HepG2 (cell line): ENCODE results near the gene HNRNPUL2. TPM values are rescaled to one million over a fixed set of nuclear protein-coding genes. Genes with fewer than 3 reads are reported as not detected.
"Not testable (repeated sequence)": the region's sequence is repeated elsewhere in the genome, so short reads cannot be mapped to it uniquely, and the experiment has no call there.

ENCODE experiments used
- ATAC-seq: fragments of 200-7000 bp; cut with Tn5 transposase; 3 replicates; pipeline ENCODE4 v1.9.1; 2020; ENCODE audit warnings: mild to moderate bottlenecking, moderate library complexity
- BruUV-seq: library from RNA; stranded (reverse); fragments of 400-500 nt; replicated peaks from 2 replicates; lab custom pipeline; 2021; lab: Mats Ljungman, UMichigan
- CTCF ChIA-PET: fragments of 300-600 bp; formaldehyde crosslinking; extraction: SDS; loops from one replicate; lab custom pipeline; 2021; ENCODE audit warnings: low total read pairs, inconsistent platforms, low intra/inter-chr PET ratio; lab: Yijun Ruan, JAX
- POLR2A ChIA-PET: fragments of 350-600 bp; sonication (Branson Sonifier 250); formaldehyde crosslinking; loops from one replicate; lab custom pipeline; 2020; ENCODE audit warnings: antibody characterized with exemption, inconsistent platforms; lab: Yijun Ruan, JAX
- DNase-seq: peaks from one replicate; pipeline ENCODE4 v3.0.0-alpha.2; 2015; ENCODE audit warnings: low spot score
- FAIRE-seq: peaks from 3 replicates; lab custom pipeline; 2011; peaks lifted over from hg19 to GRCh38; lab: Jason Lieb, UNC
- H2AFZ ChIP-seq: one replicate; pipeline ENCODE4 v1.6.1; 2011; ENCODE audit warnings: low read length, inconsistent platforms
- H3K27ac ChIP-seq: fragments of 300-600 bp; 3 replicates; pipeline ENCODE4 v1.8.0; 2011; ENCODE audit warnings: mixed run types, mild to moderate bottlenecking, mixed read lengths, low read length, inconsistent platforms; ENCODE audit not compliant: insufficient read depth; ENCODE audit errors: extremely low read length
- H3K27me3 ChIP-seq, 2 experiments: fragments of 200-600 bp in 1 of 2; 2 replicates in 1 of 2; 3 replicates in 1 of 2; pipeline versions ENCODE4 v1.6.0 to v1.8.0; 2011; ENCODE audit warnings: low read length in 2 of 2, mild to moderate bottlenecking in 2 of 2, moderate library complexity in 2 of 2, inconsistent platforms in 1 of 2; ENCODE audit not compliant: insufficient read depth in 2 of 2, control insufficient read depth in 1 of 2
- H3K36me3 ChIP-seq, 2 experiments: fragments of 200-600 bp in 1 of 2; replicated peaks in 1 of 2; 2 replicates in 1 of 2; 3 replicates in 1 of 2; pipeline versions ENCODE4 v1.5.1 to v1.8.0; 2011; ENCODE audit warnings: low read length in 2 of 2, inconsistent platforms in 1 of 2; ENCODE audit not compliant: insufficient read depth in 2 of 2, control insufficient read depth in 1 of 2
- H3K4me1 ChIP-seq: 2 replicates; pipeline ENCODE4 v1.5.1; 2012; ENCODE audit warnings: low read length, inconsistent platforms; ENCODE audit not compliant: insufficient read depth
- H3K4me2 ChIP-seq: 2 replicates; pipeline ENCODE4 v1.6.0; 2011; ENCODE audit warnings: low read depth, low read length, inconsistent platforms
- H3K4me3 ChIP-seq, 3 experiments: fragments of 200-600 bp in 1 of 3; sonication (generic), shearing (Covaris generic) in 1 of 3; replicated peaks in 1 of 3; 2 replicates each; pipeline ENCODE4 v1.5.1; 2011 to 2016; ENCODE audit warnings: low read length in 3 of 3, inconsistent platforms in 2 of 3, low read depth in 2 of 3, mild to moderate bottlenecking in 2 of 3, control low read depth in 1 of 3, mixed read lengths in 1 of 3; ENCODE audit not compliant: insufficient read depth in 1 of 3
- H3K79me2 ChIP-seq: one replicate; pipeline ENCODE4 v1.6.1; 2011; ENCODE audit warnings: low read length, inconsistent platforms; ENCODE audit not compliant: insufficient read depth
- H3K9ac ChIP-seq: 2 replicates; pipeline ENCODE4 v1.6.0; 2011; ENCODE audit warnings: mild to moderate bottlenecking, low read depth, low read length, inconsistent platforms; ENCODE audit not compliant: insufficient read depth
- H3K9me3 ChIP-seq: 2 replicates; pipeline ENCODE4 v1.5.1; 2012; ENCODE audit warnings: mild to moderate bottlenecking, low read length
- H4K20me1 ChIP-seq: 2 replicates; pipeline ENCODE4 v1.6.0; 2011; ENCODE audit warnings: inconsistent platforms, mild to moderate bottlenecking, low read length, moderate library complexity; ENCODE audit not compliant: insufficient read depth
- HES4 ChIP-seq: sonication (generic); formaldehyde crosslinking; IDR thresholded peaks from 2 replicates; pipeline ENCODE4 v1.9.0; 2021; ENCODE audit warnings: mild to moderate bottlenecking, missing genetic modification reagents, borderline replicate concordance
- KDM5A ChIP-seq: fragments of 200-600 bp; sonication (generic); IDR thresholded peaks from 2 replicates; pipeline ENCODE4 v1.7.0; 2018; ENCODE audit warnings: antibody characterized with exemption, mild to moderate bottlenecking, low read length, borderline replicate concordance
- NFE2 ChIP-seq: sonication (generic); formaldehyde crosslinking; IDR thresholded peaks from 2 replicates; pipeline ENCODE4 v1.4.0; 2020; ENCODE audit warnings: missing genetic modification reagents
- REST ChIP-seq, 2 experiments: IDR thresholded peaks; 2 replicates each; pipeline ENCODE4 v1.6.1; 2011 to 2012; ENCODE audit warnings: low read length in 2 of 2, borderline replicate concordance in 1 of 2, low read depth in 1 of 2, mild to moderate bottlenecking in 1 of 2, moderate library complexity in 1 of 2
- ZNF335 ChIP-seq: sonication (generic); formaldehyde crosslinking; IDR thresholded peaks from 2 replicates; pipeline ENCODE4 v1.4.0; 2020; ENCODE audit warnings: missing genetic modification reagents
- ZNF768 ChIP-seq: sonication (generic); formaldehyde crosslinking; IDR thresholded peaks from 2 replicates; pipeline ENCODE4 v1.4.0; 2020; ENCODE audit warnings: missing genetic modification reagents
- WGBS: methylation state at CpG from one replicate; pipeline ENCODE4 v1.1.6; 2017; ENCODE audit warnings: low lambda C conversion rate; 5-methylcytosine and 5-hydroxymethylcytosine counted together
- in situ Hi-C: cut with HindIII; loops from 2 replicates; pipeline ENCODE4 v1.10.0; 2017; ENCODE audit warnings: low pct_unique_long_range_greater_than_20kb; ENCODE audit not compliant: extremely low pct_ligation_motif_present
- intact Hi-C: fragments of 100-400 bp; cut with micrococcal nuclease; formaldehyde crosslinking; loops from one replicate; pipeline ENCODE4 v1.10.0; 2022; ENCODE audit not compliant: unreplicated experiment
- polyA plus RNA-seq, 8 experiments: library from polyadenylated mRNA; depleted of rRNA in 3 of 8; stranded (reverse) in 7 of 8; unstranded in 1 of 8; fragments of >200 nt; fragmentation: Illumina TruSeq in 4 of 8; extraction: Trizol in 4 of 8; gene quantifications; 2 replicates each; pipeline versions ENCODE4 v1.2.1 to v1.2.3, GENCODE V29; 2011 to 2016; ENCODE audit warnings: low read depth in 4 of 8, missing spikeins in 1 of 8, mixed read lengths in 1 of 8; ENCODE audit not compliant: insufficient read depth in 1 of 8
- total RNA-seq, 5 experiments: library from RNA; depleted of rRNA; stranded (reverse); fragments of >200 nt; fragmentation: Illumina TruSeq; extraction: Trizol; gene quantifications; 2 replicates each; pipeline ENCODE4 v1.2.3, GENCODE V29; 2016; ENCODE audit warnings: low read depth in 1 of 5
- TF ChIP-seq, protein P1 (sequence below): sonication (generic); formaldehyde crosslinking; IDR thresholded peaks from 2 replicates; pipeline ENCODE4 v1.5.0; 2020; ENCODE audit warnings: mild to moderate bottlenecking, missing genetic modification reagents
- TF ChIP-seq, protein P2 (sequence below): IDR thresholded peaks from 2 replicates; pipeline ENCODE4 v1.6.1; 2016

Gene HNRNPUL2
- total and polyA plus RNA-seq, 2 of the 13 experiments (the other 11 are each of a cell fraction or from before 2014, with no cell fraction given): 8.4 to 9.6 TPM

DNA sequence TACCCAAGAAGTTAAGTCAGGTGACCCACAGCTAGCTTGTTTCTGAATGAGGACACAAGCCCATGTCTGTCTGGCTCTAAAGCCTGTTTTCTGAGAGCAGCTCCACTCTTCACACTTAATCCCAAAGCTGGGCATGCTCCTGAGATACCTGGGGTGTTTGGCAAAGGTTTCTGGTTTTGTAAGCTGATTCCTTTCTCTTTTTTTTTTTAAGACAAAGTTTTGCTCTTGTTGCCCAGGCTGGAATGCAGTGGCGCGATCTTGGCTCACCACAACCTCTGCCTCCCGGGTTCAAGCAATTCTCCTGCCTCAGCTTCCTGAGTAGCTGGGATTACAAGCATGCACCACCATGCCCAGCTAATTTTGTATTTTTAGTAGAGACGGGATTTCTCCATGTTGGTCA lies 33.6 kb downstream of the HNRNPUL2 start:
- H3K27me3 ChIP-seq, BruUV-seq, H3K4me3 ChIP-seq, in situ Hi-C loops, H3K79me2 ChIP-seq, H3K4me2 ChIP-seq, CTCF ChIA-PET, DNase-seq, H3K27ac ChIP-seq, H3K9me3 ChIP-seq, H4K20me1 ChIP-seq, ATAC-seq, FAIRE-seq, H3K9ac ChIP-seq, H2AFZ ChIP-seq, H3K4me1 ChIP-seq: not testable (repeated sequence)
- H3K36me3 ChIP-seq: peaks cover 17 to 37% of the 10 kb centered on the region in 2 experiments
- intact Hi-C loops: loop anchor here (1.0 kb wide), 1 partner anchor 313 kb away; no protein-coding TSS in a partner anchor
- 79% methylated on average over 4 of the region's 4 CpGs for WGBS
- POLR2A ChIA-PET: interaction anchor here (0.6 kb wide), 2 partner anchors 124 to 298 kb away, joined by 3 read pairs; no protein-coding TSS in a partner anchor

DNA sequence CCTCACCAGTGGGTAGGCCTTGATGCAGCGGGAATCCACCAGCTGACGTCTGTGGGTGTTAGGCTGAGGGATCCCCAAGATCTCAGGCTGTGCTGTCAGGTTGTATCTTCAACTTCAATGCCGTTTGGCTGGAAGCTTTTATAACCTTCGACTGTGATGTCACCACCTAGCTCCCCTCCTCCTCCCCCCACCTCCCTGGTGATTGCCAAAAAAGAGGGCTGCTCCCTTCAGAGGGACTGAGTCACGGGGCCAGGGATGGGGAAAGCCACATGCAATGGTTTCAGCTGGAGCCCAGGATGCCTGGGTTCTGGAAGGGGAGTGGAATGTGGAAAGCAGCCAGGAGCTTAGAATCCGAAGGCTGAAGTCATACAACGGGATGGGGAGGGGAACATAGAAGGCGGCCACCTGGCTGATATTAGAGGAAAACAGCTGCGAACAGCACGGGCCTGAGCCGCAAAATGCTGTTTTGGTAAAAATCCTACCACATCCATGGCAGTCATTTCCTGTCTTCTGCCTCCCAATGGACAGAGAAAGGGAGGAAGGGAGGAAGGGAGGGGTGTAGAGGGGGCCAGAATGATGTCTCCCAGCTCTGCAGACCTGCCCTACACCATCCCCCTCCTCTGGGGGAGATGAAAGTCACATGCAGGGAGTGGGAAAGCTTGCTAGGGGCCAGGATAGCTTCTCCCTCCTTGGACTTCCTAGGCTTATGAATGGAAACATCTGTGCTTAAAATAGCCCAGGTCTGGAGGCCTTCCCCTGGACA lies 37.7 kb downstream of the HNRNPUL2 start, which contains the start of gene LRRN4CL:
Gene LRRN4CL (minus strand): TSS at position 110 of the 763 bp plus-strand sequence. CDS start 1,022 bp downstream, outside the sequence.
- Histone ChIP-seq H3K27ac (no peak within 1 kb of the TSS), H2AFZ (no peak within 1 kb of the TSS), H3K27me3 (no peaks in the 10 kb centered on the region), H3K9me3 (no peaks in the 10 kb centered on the region), H3K36me3 (peaks cover 17 to 37% of the 10 kb centered on the region in 2 experiments), H3K4me1 (no peaks in the 10 kb centered on the region), H3K4me2 (no peak within 1 kb of the TSS), H3K4me3 (no peak within 1 kb of the TSS), H3K79me2 (no peaks in the 10 kb centered on the region), H3K9ac (no peak within 1 kb of the TSS), H4K20me1 (no peaks in the 10 kb centered on the region)
- ChIA-PET CTCF (no interaction called here), POLR2A (interaction anchor here (0.8 to 1.3 kb wide), 4 partner anchors 9 to 152 kb away, joined by 3 to 6 read pairs (median 4); partner anchors contain the start of genes TUT1 and UQCC3)
- WGBS: 92% methylated on average over 11 of the region's 11 CpGs
- intact Hi-C loops: no loop called here
- TSS peak; percentile 56 for BruUV-seq
- ATAC-seq (peak; percentile 13; the same call in 1 of the 3 replicates), DNase-seq (no peak), FAIRE-seq (no peak)
- in situ Hi-C loops: no loop called here
- TF ChIP-seq, protein P1, sequence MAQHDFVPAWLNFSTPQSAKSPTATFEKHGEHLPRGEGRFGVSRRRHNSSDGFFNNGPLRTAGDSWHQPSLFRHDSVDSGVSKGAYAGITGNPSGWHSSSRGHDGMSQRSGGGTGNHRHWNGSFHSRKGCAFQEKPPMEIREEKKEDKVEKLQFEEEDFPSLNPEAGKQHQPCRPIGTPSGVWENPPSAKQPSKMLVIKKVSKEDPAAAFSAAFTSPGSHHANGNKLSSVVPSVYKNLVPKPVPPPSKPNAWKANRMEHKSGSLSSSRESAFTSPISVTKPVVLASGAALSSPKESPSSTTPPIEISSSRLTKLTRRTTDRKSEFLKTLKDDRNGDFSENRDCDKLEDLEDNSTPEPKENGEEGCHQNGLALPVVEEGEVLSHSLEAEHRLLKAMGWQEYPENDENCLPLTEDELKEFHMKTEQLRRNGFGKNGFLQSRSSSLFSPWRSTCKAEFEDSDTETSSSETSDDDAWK (CRISPR knock-in tag): no peak
- no peak for TF ChIP-seq NFE2
- no peak for TF ChIP-seq ZNF335 (CRISPR knock-in tag)
- no peak for TF ChIP-seq KDM5A
- no peak for TF ChIP-seq HES4
- TF ChIP-seq, protein P2, sequence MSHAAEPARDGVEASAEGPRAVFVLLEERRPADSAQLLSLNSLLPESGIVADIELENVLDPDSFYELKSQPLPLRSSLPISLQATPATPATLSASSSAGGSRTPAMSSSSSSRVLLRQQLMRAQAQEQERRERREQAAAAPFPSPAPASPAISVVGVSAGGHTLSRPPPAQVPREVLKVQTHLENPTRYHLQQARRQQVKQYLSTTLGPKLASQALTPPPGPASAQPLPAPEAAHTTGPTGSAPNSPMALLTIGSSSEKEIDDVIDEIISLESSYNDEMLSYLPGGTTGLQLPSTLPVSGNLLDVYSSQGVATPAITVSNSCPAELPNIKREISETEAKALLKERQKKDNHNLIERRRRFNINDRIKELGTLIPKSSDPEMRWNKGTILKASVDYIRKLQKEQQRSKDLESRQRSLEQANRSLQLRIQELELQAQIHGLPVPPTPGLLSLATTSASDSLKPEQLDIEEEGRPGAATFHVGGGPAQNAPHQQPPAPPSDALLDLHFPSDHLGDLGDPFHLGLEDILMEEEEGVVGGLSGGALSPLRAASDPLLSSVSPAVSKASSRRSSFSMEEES: no peak
- TF ChIP-seq ZNF768 (CRISPR knock-in tag): no peak
- no peak for TF ChIP-seq REST (IDR thresholded peaks at IDR 0.05; ENCODE audit: borderline replicate concordance in 1 of 2, low read depth in 1 of 2, low read length in 2 of 2)
